HepG2 (cell line): Measurements from ENCODE around the gene GNPNAT1. TPM values are rescaled to one million over a fixed set of nuclear protein-coding genes. Genes with fewer than 3 reads are reported as not detected.

Source experiments
- ELF3 ChIP-seq: IDR thresholded peaks from 2 replicates; pipeline ENCODE4 v1.6.1; 2016; ENCODE audit warnings: missing genetic modification reagents, missing compliant biosample characterization
- ERF ChIP-seq: IDR thresholded peaks from 2 replicates; pipeline ENCODE4 v1.6.1; 2018; ENCODE audit warnings: missing biosample characterization, missing genetic modification reagents
- GTF2F1 ChIP-seq: fragments of 150-350 bp; IDR thresholded peaks from 2 replicates; pipeline ENCODE4 v1.6.1; 2014; ENCODE audit warnings: low read length
- HNRNPK ChIP-seq: fragments of 200-400 bp; formaldehyde crosslinking; IDR thresholded peaks from 2 replicates; pipeline ENCODE4 v1.6.1; 2018; ENCODE audit warnings: low read length, low read depth, moderate library complexity, mild to moderate bottlenecking; ENCODE audit not compliant: poor library complexity, severe bottlenecking
- LRRFIP1 ChIP-seq: sonication (generic); formaldehyde crosslinking; conservative IDR thresholded peaks from 2 replicates; pipeline ENCODE4 v1.4.0; 2020; ENCODE audit warnings: missing genetic modification reagents
- MED1 ChIP-seq: sonication (generic); formaldehyde crosslinking; IDR thresholded peaks from 2 replicates; pipeline ENCODE4 v1.4.0; 2020; ENCODE audit warnings: missing genetic modification reagents
- MIXL1 ChIP-seq: IDR thresholded peaks from 2 replicates; pipeline ENCODE4 v1.6.1; 2016
- NCOA2 ChIP-seq: sonication (generic); formaldehyde crosslinking; IDR thresholded peaks from 2 replicates; pipeline ENCODE4 v1.8.0; 2022; ENCODE audit warnings: inconsistent platforms
- NCOR1 ChIP-seq: fragments of 200-600 bp; sonication (generic); IDR thresholded peaks from 2 replicates; pipeline ENCODE4 v1.7.0; 2017; ENCODE audit warnings: antibody characterized with exemption, low read length, borderline replicate concordance
- PAX8 ChIP-seq: sonication (generic); formaldehyde crosslinking; IDR thresholded peaks from 2 replicates; pipeline ENCODE4 v1.8.0; 2022; ENCODE audit warnings: mild to moderate bottlenecking, missing genetic modification reagents, borderline replicate concordance
- PREB ChIP-seq: sonication (generic); formaldehyde crosslinking; IDR thresholded peaks from 2 replicates; pipeline ENCODE4 v1.4.0; 2020; ENCODE audit warnings: missing genetic modification reagents
- SALL1 ChIP-seq: sonication (generic); formaldehyde crosslinking; IDR thresholded peaks from 2 replicates; pipeline ENCODE4 v1.8.0; 2022; ENCODE audit warnings: mild to moderate bottlenecking, missing genetic modification reagents
- SAP130 ChIP-seq: IDR thresholded peaks from 2 replicates; pipeline ENCODE4 v1.6.1; 2016; ENCODE audit warnings: low read depth
- SRY ChIP-seq: sonication (generic); formaldehyde crosslinking; IDR thresholded peaks from 2 replicates; pipeline ENCODE4 v1.8.0; 2022; ENCODE audit warnings: mild to moderate bottlenecking, missing genetic modification reagents
- TBX3 ChIP-seq: fragments of 450-650 bp; IDR thresholded peaks from 2 replicates; pipeline ENCODE4 v1.6.1; 2017; ENCODE audit warnings: antibody characterized with exemption, mild to moderate bottlenecking, inconsistent platforms, borderline replicate concordance
- THAP11 ChIP-seq: IDR thresholded peaks from 2 replicates; pipeline ENCODE4 v1.6.1; 2016; ENCODE audit warnings: missing biosample characterization, missing genetic modification reagents
- ZMAT5 ChIP-seq: sonication (generic); formaldehyde crosslinking; IDR thresholded peaks from 2 replicates; pipeline ENCODE4 v1.5.0; 2020; ENCODE audit warnings: mild to moderate bottlenecking, low read depth, missing genetic modification reagents, borderline replicate concordance
- ZNF136 ChIP-seq: sonication (generic); formaldehyde crosslinking; IDR thresholded peaks from 2 replicates; pipeline ENCODE4 v1.8.1; 2022; ENCODE audit warnings: low read depth, mild to moderate bottlenecking, moderate library complexity, missing genetic modification reagents
- ZNF276 ChIP-seq: sonication (generic); formaldehyde crosslinking; IDR thresholded peaks from 2 replicates; pipeline ENCODE4 v1.4.0; 2020; ENCODE audit warnings: mild to moderate bottlenecking, low read depth, missing genetic modification reagents
- ZNF501 ChIP-seq: sonication (generic); formaldehyde crosslinking; IDR thresholded peaks from 2 replicates; pipeline ENCODE4 v1.5.1; 2020; ENCODE audit warnings: mild to moderate bottlenecking, moderate library complexity, missing genetic modification reagents
- ZNF615 ChIP-seq: sonication (generic); formaldehyde crosslinking; IDR thresholded peaks from 2 replicates; pipeline ENCODE4 v1.5.0; 2020; ENCODE audit warnings: mild to moderate bottlenecking, missing genetic modification reagents, borderline replicate concordance
- ZSCAN29 ChIP-seq: sonication (generic); formaldehyde crosslinking; conservative IDR thresholded peaks from 2 replicates; pipeline ENCODE4 v1.4.0; 2020; ENCODE audit warnings: mild to moderate bottlenecking, missing genetic modification reagents
- polyA plus RNA-seq, 8 experiments: library from polyadenylated mRNA; depleted of rRNA in 3 of 8; stranded (reverse) in 7 of 8; unstranded in 1 of 8; fragments of >200 nt; fragmentation: Illumina TruSeq in 4 of 8; extraction: Trizol in 4 of 8; gene quantifications; 2 replicates each; pipeline versions ENCODE4 v1.2.1 to v1.2.3, GENCODE V29; 2011 to 2016; ENCODE audit warnings: low read depth in 4 of 8, missing spikeins in 1 of 8, mixed read lengths in 1 of 8; ENCODE audit not compliant: insufficient read depth in 1 of 8
- total RNA-seq, 5 experiments: library from RNA; depleted of rRNA; stranded (reverse); fragments of >200 nt; fragmentation: Illumina TruSeq; extraction: Trizol; gene quantifications; 2 replicates each; pipeline ENCODE4 v1.2.3, GENCODE V29; 2016; ENCODE audit warnings: low read depth in 1 of 5
- TF ChIP-seq, protein P1 (sequence below): sonication (generic); formaldehyde crosslinking; IDR thresholded peaks from 2 replicates; pipeline ENCODE4 v1.4.0; 2020; ENCODE audit warnings: low read depth, mild to moderate bottlenecking, missing genetic modification reagents

Gene GNPNAT1
- total and polyA plus RNA-seq, 2 of the 13 experiments (the other 11 are each of a cell fraction or from before 2014, with no cell fraction given) = 38.3 to 54.9 TPM

DNA sequence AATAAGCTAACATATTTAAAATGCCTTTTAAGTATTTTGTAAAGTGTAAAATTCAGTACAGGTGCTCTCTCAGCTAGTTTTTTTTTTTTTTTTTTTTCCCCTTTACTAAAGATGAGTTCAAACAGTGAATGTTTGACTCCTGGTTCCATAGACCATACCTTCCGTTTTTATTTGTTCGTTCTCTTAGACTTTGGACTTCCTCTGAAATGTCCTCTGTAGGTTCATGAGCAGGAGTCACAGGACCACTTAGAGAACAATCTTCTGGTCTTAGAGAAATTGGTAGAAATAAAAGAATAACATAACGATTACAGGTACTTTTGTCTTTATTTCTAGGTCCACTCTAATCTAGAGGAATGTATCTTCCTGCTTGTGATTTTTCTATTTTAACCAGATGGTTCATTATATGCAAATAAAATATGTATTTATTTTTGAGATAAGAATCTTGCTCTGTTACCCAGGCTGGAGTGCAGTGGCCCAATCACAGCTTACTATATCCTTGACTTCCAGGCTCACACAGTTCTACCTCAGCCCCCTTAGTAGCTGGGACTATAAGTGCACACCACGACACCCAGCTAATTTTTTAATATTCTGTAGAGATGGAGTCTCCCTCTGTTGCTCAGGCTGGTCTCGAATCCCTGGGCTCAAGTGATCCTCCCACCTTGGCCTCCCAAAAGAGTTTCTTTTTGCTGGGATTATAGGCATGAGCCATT is 35.6 kb downstream of the GNPNAT1 start (continued):
- TF ChIP-seq PREB = no peak
- TF ChIP-seq ZSCAN29 = no peak
- peak; percentile 63 for TF ChIP-seq MED1 (CRISPR knock-in tag)
- TF ChIP-seq, protein P1, sequence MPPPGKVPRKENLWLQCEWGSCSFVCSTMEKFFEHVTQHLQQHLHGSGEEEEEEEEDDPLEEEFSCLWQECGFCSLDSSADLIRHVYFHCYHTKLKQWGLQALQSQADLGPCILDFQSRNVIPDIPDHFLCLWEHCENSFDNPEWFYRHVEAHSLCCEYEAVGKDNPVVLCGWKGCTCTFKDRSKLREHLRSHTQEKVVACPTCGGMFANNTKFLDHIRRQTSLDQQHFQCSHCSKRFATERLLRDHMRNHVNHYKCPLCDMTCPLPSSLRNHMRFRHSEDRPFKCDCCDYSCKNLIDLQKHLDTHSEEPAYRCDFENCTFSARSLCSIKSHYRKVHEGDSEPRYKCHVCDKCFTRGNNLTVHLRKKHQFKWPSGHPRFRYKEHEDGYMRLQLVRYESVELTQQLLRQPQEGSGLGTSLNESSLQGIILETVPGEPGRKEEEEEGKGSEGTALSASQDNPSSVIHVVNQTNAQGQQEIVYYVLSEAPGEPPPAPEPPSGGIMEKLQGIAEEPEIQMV (CRISPR knock-in tag) = peak; percentile 59; the same call in 1 of the 2 replicates
- TF ChIP-seq SALL1 (CRISPR knock-in tag) = peak; percentile 43; the same call in 1 of the 2 replicates
- TF ChIP-seq MIXL1 (CRISPR knock-in tag) = no peak
- TF ChIP-seq NCOA2 (CRISPR knock-in tag) = peak; percentile 68
- no peak for TF ChIP-seq LRRFIP1 (CRISPR knock-in tag)
- no peak for TF ChIP-seq ZNF136 (CRISPR knock-in tag)
- no peak for TF ChIP-seq HNRNPK
- TF ChIP-seq THAP11 = no peak
- no peak for TF ChIP-seq SRY (CRISPR knock-in tag)
- peak; percentile 58; the same call in 1 of the 2 replicates for TF ChIP-seq ELF3
- TF ChIP-seq PAX8 (CRISPR knock-in tag) = no peak
- no peak for TF ChIP-seq ZNF615 (CRISPR knock-in tag)
- TF ChIP-seq ZMAT5 = no peak
- 0 out of 2 replicates have a peak, but pooled peaks have one; percentile 19 for TF ChIP-seq ERF (CRISPR knock-in tag)
- 0 out of 2 replicates have a peak, but pooled peaks have one; percentile 27 for TF ChIP-seq ZNF501 (CRISPR knock-in tag)
- peak; percentile 90 for TF ChIP-seq NCOR1
- no peak for TF ChIP-seq GTF2F1
- no peak for TF ChIP-seq TBX3
- peak; percentile 51 for TF ChIP-seq SAP130 (CRISPR knock-in tag)
- TF ChIP-seq ZNF276 (CRISPR knock-in tag) = no peak
